Naive B cell (primary cell): ENCODE data around the gene HTR3B. TPM values are rescaled to one million over a fixed set of nuclear protein-coding genes. Genes with fewer than 3 reads are reported as not detected.

Experiments used
- ATAC-seq, 2 donors: fragments of 150-1000 bp; cut with Tn5 transposase; 2 replicates each; pipeline ENCODE4 v1.10.0; 2021; ENCODE audit warnings: low read depth in 2 of 2, mild to moderate bottlenecking in 2 of 2, moderate library complexity in 2 of 2
- DNase-seq: peaks from one replicate; pipeline ENCODE4 v3.0.0; 2022
- H3K27ac Mint-ChIP-seq, 6 donors: one replicate each; pipeline ENCODE4 v1.8.0; 2020 to 2022; ENCODE audit warnings: mild to moderate bottlenecking in 6 of 6, mixed read lengths in 6 of 6, moderate library complexity in 5 of 6, inconsistent platforms in 2 of 6
- H3K27me3 Mint-ChIP-seq, 3 donors: one replicate each; pipeline ENCODE4 v1.8.0; 2021 to 2022; ENCODE audit warnings: mixed read lengths in 3 of 3, mild to moderate bottlenecking in 1 of 3
- H3K36me3 Mint-ChIP-seq, 2 donors: one replicate each; pipeline ENCODE4 v1.8.0; 2020 to 2022; ENCODE audit warnings: mixed read lengths in 2 of 2, inconsistent platforms in 1 of 2, mild to moderate bottlenecking in 1 of 2
- H3K4me1 Mint-ChIP-seq, 3 donors: one replicate each; pipeline ENCODE4 v1.8.0; 2020 to 2022; ENCODE audit warnings: mixed read lengths in 3 of 3, inconsistent platforms in 1 of 3, mild to moderate bottlenecking in 1 of 3, moderate library complexity in 1 of 3
- H3K4me3 Mint-ChIP-seq, 8 donors: one replicate each; pipeline ENCODE4 v1.8.0; 2020 to 2022; ENCODE audit warnings: mild to moderate bottlenecking in 8 of 8, mixed read lengths in 8 of 8, moderate library complexity in 8 of 8, inconsistent platforms in 2 of 8
- H3K9me3 Mint-ChIP-seq, 7 donors: one replicate each; pipeline ENCODE4 v1.8.0; 2020 to 2022; ENCODE audit warnings: mixed read lengths in 7 of 7, mild to moderate bottlenecking in 5 of 7, inconsistent platforms in 2 of 7, moderate library complexity in 1 of 7
- polyA plus RNA-seq, 6 donors: library from polyadenylated mRNA; unstranded; fragments of 300-500 nt; fragmentation: Illumina TruSeq; gene quantifications; one replicate each; pipeline ENCODE4 v1.2.3, GENCODE V29; 2021; ENCODE audit warnings: low read depth in 6 of 6

The HTR3B gene
- polyA plus RNA-seq, 6 donors from 2014 or later: not detected

DNA sequence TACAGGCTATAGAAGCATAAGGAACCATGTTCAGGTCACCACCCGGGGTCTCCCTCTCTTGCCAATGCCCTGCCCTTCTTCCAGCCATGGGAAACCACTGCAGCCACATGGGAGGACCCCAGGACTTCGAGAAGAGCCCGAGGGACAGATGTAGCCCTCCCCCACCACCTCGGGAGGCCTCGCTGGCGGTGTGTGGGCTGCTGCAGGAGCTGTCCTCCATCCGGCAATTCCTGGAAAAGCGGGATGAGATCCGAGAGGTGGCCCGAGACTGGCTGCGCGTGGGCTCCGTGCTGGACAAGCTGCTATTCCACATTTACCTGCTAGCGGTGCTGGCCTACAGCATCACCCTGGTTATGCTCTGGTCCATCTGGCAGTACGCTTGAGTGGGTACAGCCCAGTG lies 84.8 kb downstream of the HTR3B start:
- Mint-ChIP-seq H3K4me1 (peaks cover 9 to 25% (median 18%) of the 10 kb centered on the region in 3 donors), H3K9me3 (no peaks in the 10 kb centered on the region), H3K27ac (no peak overlapping the region), H3K4me3 (no peak overlapping the region), H3K27me3 (peaks cover 0 to 20% (median 11%) of the 10 kb centered on the region in 3 donors), H3K36me3 (no peaks in the 10 kb centered on the region)
- DNase-seq (no peak), ATAC-seq (no peak)

DNA sequence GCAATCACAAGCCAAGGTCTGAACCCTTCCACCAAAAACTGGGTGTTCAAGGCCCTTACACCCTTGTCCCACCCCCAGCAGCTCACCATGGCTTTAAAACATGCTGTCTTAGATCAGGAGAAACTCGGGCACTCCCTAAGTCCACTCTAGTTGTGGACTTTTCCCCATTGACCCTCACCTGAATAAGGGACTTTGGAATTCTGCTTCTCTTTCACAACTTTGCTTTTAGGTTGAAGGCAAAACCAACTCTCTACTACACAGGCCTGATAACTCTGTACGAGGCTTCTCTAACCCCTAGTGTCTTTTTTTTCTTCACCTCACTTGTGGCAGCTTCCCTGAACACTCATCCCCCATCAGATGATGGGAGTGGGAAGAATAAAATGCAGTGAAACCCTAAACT lies 85.3 kb downstream of the HTR3B start:
- Mint-ChIP-seq H3K36me3 (no peaks in the 10 kb centered on the region), H3K4me1 (peaks cover 7 to 27% (median 20%) of the 10 kb centered on the region in 3 donors), H3K9me3 (no peaks in the 10 kb centered on the region), H3K27me3 (peaks cover 0 to 20% (median 11%) of the 10 kb centered on the region in 3 donors), H3K27ac (peak overlapping the region in 2 of 6 donors; percentile 2 to 37), H3K4me3 (no peak overlapping the region)
- no peak for ATAC-seq
- no peak for DNase-seq

- Mint-ChIP-seq H3K27me3 (peaks cover 0 to 20% (median 13%) of the 10 kb centered on the region in 3 donors), H3K4me3 (no peak overlapping the region)
- no peak for DNase-seq
Measured at GRCh38 chr11:113991170-113991569, 86.6 kb downstream of the HTR3B start.

DNA sequence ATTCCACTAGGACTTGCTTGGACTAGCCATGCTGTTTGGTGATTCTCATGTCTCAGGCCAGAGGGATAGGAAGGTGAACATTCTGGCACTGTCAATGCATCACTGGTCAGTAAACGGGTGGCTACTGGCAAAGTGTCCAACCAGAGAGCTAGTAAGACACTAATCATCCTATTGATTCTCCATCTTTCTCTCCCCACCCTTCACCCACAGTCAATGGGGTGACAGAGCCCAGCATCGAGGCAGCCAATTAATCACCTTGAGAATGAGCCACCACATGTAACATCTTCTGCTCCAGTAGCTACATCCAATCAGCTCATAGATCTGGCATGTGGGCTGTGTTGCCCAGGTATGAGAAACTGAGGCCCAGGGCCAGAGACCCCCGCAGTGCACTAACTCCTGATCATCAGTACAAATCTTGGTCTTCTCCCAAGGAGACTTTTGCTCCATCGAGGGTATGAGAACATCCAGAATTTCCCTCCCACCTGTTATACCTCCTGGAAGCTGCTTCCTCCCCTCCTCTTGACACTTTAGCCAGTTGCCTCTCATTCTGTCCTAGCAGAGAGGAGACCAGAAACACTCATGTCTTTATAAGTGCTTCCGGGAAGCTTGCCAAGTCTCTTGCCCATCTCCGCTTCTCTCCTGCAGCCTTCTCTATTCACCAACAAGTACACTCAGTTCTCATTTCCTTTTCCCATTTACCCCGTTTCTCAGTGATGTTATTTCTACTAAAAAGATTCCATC lies 87.3 kb downstream of the HTR3B start:
- Mint-ChIP-seq H3K27ac (peak overlapping the region in 4 of 6 donors; percentile 1 to 86 (median 51)), H3K9me3 (no peaks in the 10 kb centered on the region), H3K36me3 (no peaks in the 10 kb centered on the region), H3K27me3 (peaks cover 0 to 26% (median 13%) of the 10 kb centered on the region in 3 donors), H3K4me1 (peaks cover 9 to 27% (median 18%) of the 10 kb centered on the region in 3 donors), H3K4me3 (no peak overlapping the region)
- DNase-seq: no peak
- ATAC-seq: no peak

More at GRCh38 chr11:113991170-113991569, 86.6 kb downstream of the HTR3B start:
- no peaks in the 10 kb centered on the region for H3K9me3 Mint-ChIP-seq
- H3K27ac Mint-ChIP-seq: peak overlapping the region in 1 of 6 donors; percentile 68
- ATAC-seq: no peak
- no peaks in the 10 kb centered on the region for H3K36me3 Mint-ChIP-seq
- H3K4me1 Mint-ChIP-seq: peaks cover 9 to 27% (median 18%) of the 10 kb centered on the region in 3 donors

DNA sequence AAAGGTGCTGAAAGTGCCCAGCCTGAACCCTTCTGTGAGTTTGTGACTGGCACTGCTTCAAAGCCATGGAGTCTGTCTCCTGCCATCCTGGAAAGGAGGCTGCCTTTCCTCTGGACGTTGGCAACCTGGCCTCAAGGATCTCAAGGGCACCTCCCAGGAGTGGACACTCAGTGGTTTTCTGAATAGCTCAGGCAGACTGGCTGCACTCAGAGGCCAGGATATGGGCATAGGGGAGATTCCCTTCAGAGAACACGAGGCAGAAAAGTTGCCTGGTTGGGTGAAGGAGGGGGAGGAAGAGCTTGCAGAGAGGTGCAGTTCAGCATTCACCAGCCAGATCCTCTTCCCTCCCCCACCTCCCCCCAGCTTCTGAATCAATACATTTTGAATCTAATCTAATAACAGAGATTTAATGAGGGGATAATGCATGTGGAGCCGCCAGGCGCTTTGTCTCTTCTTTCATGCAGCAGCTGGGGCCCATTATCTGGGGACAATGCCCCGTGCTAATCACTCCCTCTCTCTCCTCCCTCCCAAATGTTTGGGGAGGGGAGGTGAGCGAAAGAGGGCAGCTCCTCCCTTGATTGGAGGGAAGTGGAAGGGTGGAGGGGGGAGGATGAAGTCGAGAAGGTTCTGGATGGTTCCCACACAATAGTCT lies 88.0 kb downstream of the HTR3B start:
- Mint-ChIP-seq H3K27me3 (peaks cover 5 to 30% (median 16%) of the 10 kb centered on the region in 3 donors), H3K36me3 (no peaks in the 10 kb centered on the region), H3K9me3 (no peaks in the 10 kb centered on the region), H3K4me1 (peaks cover 9 to 27% (median 18%) of the 10 kb centered on the region in 3 donors), H3K4me3 (no peak overlapping the region), H3K27ac (peak overlapping the region in 5 of 6 donors; percentile 1 to 86 (median 58))
- DNase-seq: no peak
- peak in 1 of 2 donors; percentile 27 for ATAC-seq

DNA sequence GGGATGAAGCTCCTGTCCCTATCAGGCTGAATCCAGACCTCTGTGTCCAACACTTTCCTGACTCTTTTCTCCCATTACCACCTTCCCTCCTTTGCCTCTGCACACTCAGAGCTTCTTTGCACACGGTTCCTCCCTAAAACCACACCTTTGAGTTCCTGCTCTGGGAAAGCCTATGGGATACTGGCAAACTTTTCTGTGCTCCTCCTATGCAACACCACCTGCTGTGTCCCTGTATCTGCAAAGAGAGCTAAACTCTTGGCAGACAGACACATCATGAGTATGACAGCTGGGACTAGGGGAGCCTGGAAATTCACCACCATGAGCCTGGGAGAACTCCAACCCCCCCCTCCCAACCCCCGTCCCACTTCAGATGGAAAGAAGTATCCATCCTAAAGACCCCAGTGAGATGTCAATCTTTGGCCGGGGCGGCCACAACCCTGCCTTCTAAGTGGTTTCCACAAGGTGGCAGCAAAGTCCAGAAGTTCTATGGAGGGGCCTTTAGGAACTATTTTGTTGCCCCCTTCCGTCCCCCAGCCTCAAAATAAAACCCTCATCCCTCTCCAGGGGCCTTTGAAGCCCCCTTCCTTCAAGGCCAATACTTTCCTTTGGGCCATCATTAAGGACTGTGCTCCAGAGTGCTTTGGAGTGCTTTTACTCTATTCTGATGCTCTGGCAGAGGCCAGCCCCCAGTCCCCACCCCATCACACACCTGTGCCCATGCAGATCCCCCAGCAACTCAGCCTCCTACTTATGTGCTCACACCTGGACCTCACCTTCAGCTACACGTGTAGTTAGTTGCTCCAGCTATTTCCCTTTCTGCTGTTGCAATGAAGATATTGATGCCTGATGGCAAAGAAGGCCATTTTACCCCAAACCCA lies 89.7 kb downstream of the HTR3B start:
- Mint-ChIP-seq H3K4me1 (peaks cover 9 to 24% (median 18%) of the 10 kb centered on the region in 3 donors), H3K27ac (peak overlapping the region in 4 of 6 donors; percentile 14 to 74 (median 40)), H3K4me3 (peak overlapping the region in 1 of 8 donors; percentile 61), H3K36me3 (no peaks in the 10 kb centered on the region), H3K9me3 (no peaks in the 10 kb centered on the region), H3K27me3 (peaks cover 9 to 32% (median 13%) of the 10 kb centered on the region in 3 donors)
- DNase-seq: peak; percentile 45
- ATAC-seq: peak; percentile 47 to 64

Other genes with a start within 250 kb of the HTR3B start
- gene TMPRSS5, start 198.5 kb upstream of the HTR3B start, polyA plus RNA-seq: not detected
- gene ZW10, start 131.1 kb upstream of the HTR3B start, polyA plus RNA-seq: 10 to 100 TPM; 15.7 to 21.4 (median 17.1) TPM
- gene CLDN25, start 125.0 kb upstream of the HTR3B start, polyA plus RNA-seq: not detected
- gene USP28, start 29.2 kb upstream of the HTR3B start, polyA plus RNA-seq: 100 to 1,000 TPM in 4 of 6 donors, 10 to 100 TPM in 2; 64.6 to 132 (median 109) TPM
- 10 to 100 TPM in 1 of 6 donors, 1 to 10 TPM in 5; 1.8 to 16.1 (median 4.4) TPM for gene HTR3A, start 70.3 kb downstream of the HTR3B start, polyA plus RNA-seq
- 100 to 1,000 TPM in 2 of 6 donors, 10 to 100 TPM in 3, 1 to 10 TPM in 1; 10.0 to 178 (median 50.5) TPM for gene ZBTB16, start 154.9 kb downstream of the HTR3B start, polyA plus RNA-seq